Measurements from ENCODE around the gene KDM4C. TPM values are rescaled to one million over a fixed set of nuclear protein-coding genes. Genes with fewer than 3 reads are reported as not detected.

KDM4C gene
- total RNA-seq, 1 donor from 2014 or later, result 18.2 TPM

GRCh38 chr9:6822696-6823095 lies 64.9 kb downstream of the KDM4C start:
- FAIRE-seq (no peak), DNase-seq (ENCODE audit: low read depth) (no peak)
- H3K4me2 ChIP-seq (ENCODE audit: low read length), result no peak overlapping the region
- no peaks in the 10 kb centered on the region for H3K9me3 ChIP-seq (ENCODE audit: insufficient read depth, low read depth, low read length)
- H3K9me3 Mint-ChIP-seq (ENCODE audit: unreplicated experiment), result no peaks in the 10 kb centered on the region
- H3K4me3 Mint-ChIP-seq (ENCODE audit: unreplicated experiment), result no peak overlapping the region
- H3K27me3 Mint-ChIP-seq (ENCODE audit: low read depth, unreplicated experiment), result no peaks in the 10 kb centered on the region
- H3K9ac ChIP-seq (ENCODE audit: low read length), result no peak overlapping the region
- peaks cover 3% of the 10 kb centered on the region for H3K36me3 Mint-ChIP-seq (ENCODE audit: low read depth, unreplicated experiment)
- no peaks in the 10 kb centered on the region for H3K4me1 ChIP-seq (ENCODE audit: insufficient read depth, low read length)
- H3K4me3 ChIP-seq (ENCODE audit: insufficient read depth, low read depth, low read length), result no peak overlapping the region
- no peak overlapping the region for H3K27ac Mint-ChIP-seq (ENCODE audit: unreplicated experiment)
- TF ChIP-seq CTCF (IDR thresholded peaks at IDR 0.05; ENCODE audit: insufficient read depth, low read depth, low read length) (no peak), EZH2 (IDR thresholded peaks at IDR 0.05; ENCODE audit: insufficient read depth, low read length) (no peak)
- H3K36me3 ChIP-seq (ENCODE audit: insufficient read depth, low read length), result no peaks in the 10 kb centered on the region
- H4K20me1 ChIP-seq (ENCODE audit: insufficient read depth, low read length), result peaks cover 9% of the 10 kb centered on the region
- no peak overlapping the region for H3K27ac ChIP-seq (ENCODE audit: low read depth, low read length)
- no peak overlapping the region for H2AFZ ChIP-seq (ENCODE audit: low read depth, low read length)
- H3K27me3 ChIP-seq (ENCODE audit: insufficient read depth, low read length), result no peaks in the 10 kb centered on the region
- H3K4me1 Mint-ChIP-seq (ENCODE audit: low read depth, unreplicated experiment), result no peaks in the 10 kb centered on the region
- H3K79me2 ChIP-seq (ENCODE audit: insufficient read depth, low read length), result no peaks in the 10 kb centered on the region

GRCh38 chr9:6827439-6828145 lies 69.8 kb downstream of the KDM4C start:
- no peak for FAIRE-seq
- Histone ChIP-seq H3K27ac (ENCODE audit: low read depth, low read length) (no peak overlapping the region), H3K79me2 (ENCODE audit: insufficient read depth, low read length) (no peaks in the 10 kb centered on the region), H3K4me1 (ENCODE audit: insufficient read depth, low read length) (no peaks in the 10 kb centered on the region), H3K9me3 (ENCODE audit: insufficient read depth, low read depth, low read length) (no peaks in the 10 kb centered on the region), H3K36me3 (ENCODE audit: insufficient read depth, low read length) (no peaks in the 10 kb centered on the region), H2AFZ (ENCODE audit: low read depth, low read length) (no peak overlapping the region), H3K9ac (ENCODE audit: low read length) (peak overlapping the region; percentile 13), H4K20me1 (ENCODE audit: insufficient read depth, low read length) (peaks cover 9% of the 10 kb centered on the region), H3K27me3 (ENCODE audit: insufficient read depth, low read length) (no peaks in the 10 kb centered on the region), H3K4me2 (ENCODE audit: low read length) (no peak overlapping the region), H3K4me3 (ENCODE audit: insufficient read depth, low read depth, low read length) (no peak overlapping the region)
- DNase-seq (ENCODE audit: low read depth), result peak; percentile 15
- TF ChIP-seq EZH2 (IDR thresholded peaks at IDR 0.05; ENCODE audit: insufficient read depth, low read length) (no peak), CTCF (IDR thresholded peaks at IDR 0.05; ENCODE audit: insufficient read depth, low read depth, low read length) (peak; percentile 80)
- Mint-ChIP-seq H3K4me1 (ENCODE audit: low read depth, unreplicated experiment) (no peaks in the 10 kb centered on the region), H3K9me3 (ENCODE audit: unreplicated experiment) (no peaks in the 10 kb centered on the region), H3K27me3 (ENCODE audit: low read depth, unreplicated experiment) (no peaks in the 10 kb centered on the region), H3K27ac (ENCODE audit: unreplicated experiment) (no peak overlapping the region), H3K36me3 (ENCODE audit: low read depth, unreplicated experiment) (peaks cover 5% of the 10 kb centered on the region), H3K4me3 (ENCODE audit: unreplicated experiment) (no peak overlapping the region)

GRCh38 chr9:6829027-6829426 lies 71.3 kb downstream of the KDM4C start:
- no peak overlapping the region for H3K27ac ChIP-seq (ENCODE audit: low read depth, low read length)
- H3K27ac Mint-ChIP-seq (ENCODE audit: unreplicated experiment), result peak overlapping the region; percentile 17
- FAIRE-seq, result no peak

More at GRCh38 chr9:6829027-6829426, 71.3 kb downstream of the KDM4C start:
- Histone ChIP-seq H3K27me3 (ENCODE audit: insufficient read depth, low read length) (no peaks in the 10 kb centered on the region), H3K36me3 (ENCODE audit: insufficient read depth, low read length) (no peaks in the 10 kb centered on the region), H3K4me2 (ENCODE audit: low read length) (no peak overlapping the region), H3K9me3 (ENCODE audit: insufficient read depth, low read depth, low read length) (no peaks in the 10 kb centered on the region), H3K79me2 (ENCODE audit: insufficient read depth, low read length) (no peaks in the 10 kb centered on the region), H3K4me1 (ENCODE audit: insufficient read depth, low read length) (no peaks in the 10 kb centered on the region), H2AFZ (ENCODE audit: low read depth, low read length) (no peak overlapping the region), H3K4me3 (ENCODE audit: insufficient read depth, low read depth, low read length) (no peak overlapping the region), H4K20me1 (ENCODE audit: insufficient read depth, low read length) (peaks cover 4% of the 10 kb centered on the region), H3K9ac (ENCODE audit: low read length) (no peak overlapping the region)
- H3K4me3 Mint-ChIP-seq (ENCODE audit: unreplicated experiment), result no peak overlapping the region
- H3K27me3 Mint-ChIP-seq (ENCODE audit: low read depth, unreplicated experiment), result no peaks in the 10 kb centered on the region
- no peaks in the 10 kb centered on the region for H3K4me1 Mint-ChIP-seq (ENCODE audit: low read depth, unreplicated experiment)
- TF ChIP-seq CTCF (IDR thresholded peaks at IDR 0.05; ENCODE audit: insufficient read depth, low read depth, low read length) (peak; percentile 9), EZH2 (IDR thresholded peaks at IDR 0.05; ENCODE audit: insufficient read depth, low read length) (no peak)
- DNase-seq (ENCODE audit: low read depth), result no peak
- peaks cover 3% of the 10 kb centered on the region for H3K36me3 Mint-ChIP-seq (ENCODE audit: low read depth, unreplicated experiment)
- no peaks in the 10 kb centered on the region for H3K9me3 Mint-ChIP-seq (ENCODE audit: unreplicated experiment)
